Lung microvascular endothelial cell (primary cell): Measurements from ENCODE around the gene NPW. TPM values are rescaled to one million over a fixed set of nuclear protein-coding genes. Genes with fewer than 3 reads are reported as not detected.

ENCODE experiments used
- DNase-seq, 2 donors: peaks; one replicate each; pipeline versions ENCODE4 v3.0.0 to v3.0.0-alpha.2; 2010; ENCODE audit warnings: low read depth in 2 of 2
- total RNA-seq: library from RNA; depleted of rRNA; stranded (reverse); fragments of >200 nt; gene quantifications from 2 replicates; pipeline ENCODE4 v1.2.1, GENCODE V29; 2014

NPW gene
- total RNA-seq, 1 donor from 2014 or later = 0.60 TPM

DNA sequence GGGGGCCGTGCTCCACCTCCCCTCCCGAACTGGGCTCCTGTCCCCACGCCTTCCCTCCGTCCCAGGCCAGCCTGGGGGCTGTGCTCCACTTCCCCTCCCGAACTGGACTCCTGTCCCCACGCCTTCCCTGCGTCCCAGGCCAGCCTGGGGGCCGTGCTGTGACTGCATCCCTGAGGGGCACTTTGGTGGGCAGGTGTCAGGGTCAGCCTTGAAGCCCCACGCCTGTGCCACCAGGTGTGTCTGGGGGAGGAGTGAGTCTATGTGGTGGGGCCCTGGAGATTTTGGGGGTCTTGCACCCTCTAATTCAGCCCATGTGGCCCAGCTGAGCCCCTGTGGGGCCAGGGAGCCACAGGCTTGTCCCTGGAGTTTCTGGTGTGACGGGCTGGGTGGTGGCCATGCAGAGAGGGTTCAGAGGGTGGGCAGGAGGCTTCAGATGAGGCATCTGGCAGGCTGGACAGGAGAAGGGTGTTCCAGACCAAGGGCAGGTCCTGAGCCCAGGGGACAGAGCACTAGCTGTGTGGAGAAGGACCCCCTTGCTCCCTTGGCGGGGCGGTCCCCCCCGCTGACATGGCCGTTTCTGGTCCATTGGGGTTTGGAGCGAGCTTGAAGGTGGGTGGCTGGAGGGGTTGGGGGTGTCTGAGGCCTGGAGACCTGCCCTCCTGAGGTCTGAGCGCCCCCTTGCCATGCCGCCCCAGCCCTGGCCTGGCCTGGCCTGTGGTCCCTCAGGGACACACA, 15.3 kb downstream of the NPW start:
- no peak for DNase-seq

DNA sequence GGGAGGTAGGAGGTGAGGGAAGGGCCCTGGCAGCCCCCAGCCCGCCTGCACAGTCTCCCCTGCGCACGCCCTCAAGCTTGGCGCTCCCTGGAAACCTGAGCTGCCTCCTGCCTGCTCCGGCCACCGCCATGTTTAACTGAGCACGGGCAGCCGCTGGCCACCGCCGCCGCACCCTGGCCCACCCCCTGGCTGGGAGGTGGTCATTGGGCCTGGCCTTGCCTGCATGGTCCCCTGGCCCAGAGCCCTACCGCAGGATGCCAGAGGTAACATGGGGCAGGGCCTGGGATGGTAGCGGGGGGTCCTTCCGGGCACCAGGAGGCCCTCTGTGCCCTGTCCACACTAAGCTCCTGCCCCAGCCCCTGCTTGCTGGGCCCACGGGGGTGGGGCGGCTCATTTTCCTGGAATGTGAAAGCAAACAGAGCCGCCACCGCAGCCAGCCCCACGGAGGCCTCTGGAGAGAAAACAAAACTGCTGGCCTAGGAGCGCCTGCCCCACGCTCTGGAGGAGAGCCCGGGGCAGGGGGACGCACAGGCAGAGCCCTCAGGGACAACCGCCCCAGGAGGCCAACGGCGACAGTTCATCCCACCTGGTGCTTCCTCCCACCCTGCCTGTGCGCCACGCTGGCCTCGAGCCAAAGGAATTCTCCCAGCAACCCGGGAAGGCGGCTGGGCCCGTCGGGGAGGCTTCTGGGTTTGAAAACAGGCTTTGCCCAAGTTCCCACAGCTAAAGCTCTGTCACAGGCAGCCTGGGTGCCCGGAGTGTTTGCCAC, 16.0 kb downstream of the NPW start:
- peak; percentile 76 to 82 for DNase-seq

GRCh38 chr16:2036200-2036966, 16.8 kb downstream of the NPW start:
- DNase-seq = no peak

- DNase-seq = no peak
These were observed 17.5 kb downstream of the NPW start for GRCh38 chr16:2037115-2037514.

- DNase-seq = no peak
These were observed 18.2 kb downstream of the NPW start for GRCh38 chr16:2037647-2038381.

DNA sequence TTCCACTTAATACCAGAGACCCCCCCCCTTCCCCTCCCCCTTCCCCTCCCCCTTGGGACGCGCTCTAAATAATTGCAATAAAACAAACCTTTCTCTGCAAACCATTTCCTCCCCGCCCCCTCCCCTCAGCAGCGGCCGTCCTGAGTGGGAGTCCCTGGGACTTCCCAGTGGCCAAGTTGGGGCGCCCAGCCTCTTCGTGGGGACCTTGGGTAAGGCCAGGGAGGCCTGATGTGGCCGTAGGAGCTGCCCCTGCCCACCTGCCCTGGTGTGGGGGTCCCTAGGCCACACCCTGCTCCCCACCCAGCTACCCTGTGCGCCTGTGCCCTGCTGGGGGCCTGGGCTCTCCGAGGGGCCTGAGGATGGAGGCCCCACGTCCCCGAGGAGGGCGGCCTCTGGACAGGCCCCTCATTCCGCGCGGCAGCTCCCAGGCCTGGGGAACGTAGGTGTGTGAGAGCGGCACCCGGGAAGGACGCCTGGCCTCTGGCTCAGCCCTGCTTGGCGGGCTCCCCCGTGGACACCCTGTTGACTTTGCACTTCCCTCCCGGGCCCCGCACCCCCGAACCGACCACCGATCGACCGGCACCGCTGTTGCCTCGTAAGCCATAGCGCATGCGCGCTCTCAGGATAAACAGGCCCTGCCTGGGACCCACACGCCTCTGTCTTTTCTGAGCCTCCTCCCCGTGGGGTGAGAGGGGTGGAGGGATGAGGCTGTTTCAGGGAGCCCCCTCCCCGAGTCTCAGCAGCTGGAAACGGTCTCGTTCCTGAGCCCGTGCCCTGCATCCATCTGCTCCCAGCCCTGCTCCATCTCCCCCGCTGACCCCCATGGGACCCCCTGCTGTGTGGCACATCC, 19.0 kb downstream of the NPW start:
- no peak for DNase-seq

- peak; percentile 52 to 59 for DNase-seq
These were observed 19.9 kb downstream of the NPW start for GRCh38 chr16:2039274-2040031.

- no peak for DNase-seq
These were observed 20.6 kb downstream of the NPW start for GRCh38 chr16:2040041-2040786.

- DNase-seq = no peak
These were observed 21.4 kb downstream of the NPW start for GRCh38 chr16:2040787-2041522.

GRCh38 chr16:2042171-2042985, 22.8 kb downstream of the NPW start:
- no peak for DNase-seq

DNA sequence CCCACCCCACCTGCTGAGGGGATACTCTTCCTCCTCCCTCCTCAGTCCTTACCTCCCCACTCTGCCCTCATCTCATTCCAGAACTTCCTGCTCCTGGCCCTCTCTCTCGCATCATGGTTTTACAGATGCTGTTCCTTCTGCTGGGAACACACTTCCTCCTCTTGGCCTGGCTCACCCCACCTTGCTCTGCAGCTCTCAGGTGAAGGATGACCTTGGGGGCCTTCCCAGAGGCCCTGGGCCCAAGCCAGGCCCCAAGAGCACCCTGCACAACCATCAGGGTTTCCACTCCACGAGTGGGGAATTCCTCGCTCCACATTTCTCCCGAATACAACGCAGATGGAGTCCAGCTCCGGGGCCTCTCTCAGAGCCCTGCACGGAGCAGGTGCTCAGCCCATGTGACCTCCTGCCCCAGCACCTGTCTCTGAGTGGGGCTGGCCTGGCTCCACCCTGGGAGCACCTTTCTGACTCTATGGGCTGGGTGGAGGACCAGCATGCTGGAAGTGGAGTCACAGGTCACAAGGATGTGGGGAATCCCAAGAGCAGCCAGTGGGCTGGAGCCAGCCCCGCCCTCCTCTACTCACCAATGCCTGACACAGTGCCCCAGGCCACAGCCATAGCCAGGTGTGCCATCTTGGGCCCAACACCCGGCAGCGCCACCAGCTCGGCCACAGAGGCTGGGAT, 23.5 kb downstream of the NPW start:
- DNase-seq = no peak

DNA sequence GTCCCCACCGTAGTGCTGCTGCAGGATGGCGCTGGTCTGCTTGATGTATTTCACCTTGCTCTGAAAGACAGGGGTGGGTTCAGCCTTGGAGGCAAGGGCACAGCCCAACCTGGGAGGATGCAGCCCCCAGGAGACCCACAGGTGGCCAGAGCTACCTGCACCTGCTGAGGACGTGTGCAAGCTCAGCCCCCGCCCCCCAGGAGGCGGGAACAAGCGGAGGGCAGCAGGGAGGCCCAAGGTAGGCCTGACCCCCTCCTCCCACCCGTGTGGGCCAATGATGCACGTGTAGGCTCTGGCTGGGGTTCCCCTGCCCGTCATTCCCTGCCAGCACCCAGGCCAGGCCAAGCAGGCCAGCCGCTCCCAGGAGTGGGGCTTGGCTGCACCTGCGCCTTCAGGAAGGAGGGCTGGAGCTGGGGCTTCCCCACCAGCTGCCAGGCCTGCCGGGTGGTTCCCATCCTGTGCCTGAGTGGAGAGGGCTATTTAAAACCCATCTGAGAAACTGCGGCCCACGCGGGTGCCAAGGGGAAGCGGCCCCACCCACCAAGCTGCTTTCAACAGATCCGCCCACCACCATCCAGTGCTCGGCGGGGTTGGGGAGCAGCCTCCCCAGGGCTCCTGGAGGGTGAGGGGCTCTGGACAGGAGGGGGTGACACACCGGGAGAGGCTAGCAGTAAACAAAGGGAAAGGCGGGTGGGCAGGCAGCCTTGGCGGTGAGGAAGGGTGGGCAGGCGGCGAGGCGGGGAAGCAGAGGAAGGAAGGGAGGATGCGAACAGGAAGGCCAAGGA, 24.3 kb downstream of the NPW start:
- peak; percentile 44 to 76 for DNase-seq

DNA sequence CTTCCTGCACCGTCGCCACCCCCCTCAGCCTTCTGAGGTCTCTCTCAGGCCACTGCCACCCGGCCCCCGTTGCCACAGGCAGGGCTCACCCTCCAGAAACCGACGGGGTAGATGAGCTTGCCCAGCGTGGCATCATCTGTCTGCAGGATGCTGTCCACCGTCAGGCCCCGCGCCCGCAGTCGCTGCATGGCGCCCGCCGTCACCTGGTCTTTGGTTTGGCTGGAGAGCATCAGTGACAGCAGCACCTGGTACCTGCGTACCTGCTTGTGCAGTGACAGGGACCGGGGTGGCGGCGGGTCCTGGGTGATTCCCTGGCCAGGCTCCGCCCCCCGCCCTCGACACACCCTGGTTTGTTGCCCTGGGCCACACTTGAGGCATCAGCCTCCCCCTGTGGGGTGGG, 25.0 kb downstream of the NPW start:
- no peak for DNase-seq

GRCh38 chr16:2045965-2046892, 26.6 kb downstream of the NPW start:
- no peak for DNase-seq

DNA sequence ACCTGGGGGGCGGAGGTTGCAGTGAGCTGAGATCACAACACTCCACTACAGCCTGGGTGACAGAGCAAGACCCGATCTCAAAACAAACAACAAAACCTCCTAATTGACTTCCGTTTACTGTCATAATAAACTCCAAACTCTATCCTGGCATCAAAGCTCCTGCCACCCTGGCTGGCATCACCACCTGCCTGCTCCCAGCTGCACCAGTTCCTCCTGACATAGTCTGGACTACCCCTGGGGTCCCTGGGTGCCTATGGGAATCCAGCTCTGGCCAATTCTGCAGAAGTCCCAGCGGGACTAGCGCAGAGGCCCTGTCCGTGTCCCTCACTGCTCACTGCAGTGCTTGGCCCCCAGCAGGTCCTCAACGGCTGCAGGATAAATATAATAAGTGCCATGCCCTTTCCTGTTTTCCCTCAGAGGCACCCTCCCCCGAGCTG, 27.3 kb downstream of the NPW start:
- no peak for DNase-seq
